Measurements from ENCODE around the gene NKAPL. TPM values are rescaled to one million over a fixed set of nuclear protein-coding genes. Genes with fewer than 3 reads are reported as not detected.
"Not testable (repeated sequence)": the region's sequence is repeated elsewhere in the genome, so short reads cannot be mapped to it uniquely, and the experiment has no call there.

NKAPL gene
- total and polyA plus RNA-seq, 2 donors (not counting 1 experiment from before 2014, with no cell fraction given): 1.2 to 3.3 TPM

DNA sequence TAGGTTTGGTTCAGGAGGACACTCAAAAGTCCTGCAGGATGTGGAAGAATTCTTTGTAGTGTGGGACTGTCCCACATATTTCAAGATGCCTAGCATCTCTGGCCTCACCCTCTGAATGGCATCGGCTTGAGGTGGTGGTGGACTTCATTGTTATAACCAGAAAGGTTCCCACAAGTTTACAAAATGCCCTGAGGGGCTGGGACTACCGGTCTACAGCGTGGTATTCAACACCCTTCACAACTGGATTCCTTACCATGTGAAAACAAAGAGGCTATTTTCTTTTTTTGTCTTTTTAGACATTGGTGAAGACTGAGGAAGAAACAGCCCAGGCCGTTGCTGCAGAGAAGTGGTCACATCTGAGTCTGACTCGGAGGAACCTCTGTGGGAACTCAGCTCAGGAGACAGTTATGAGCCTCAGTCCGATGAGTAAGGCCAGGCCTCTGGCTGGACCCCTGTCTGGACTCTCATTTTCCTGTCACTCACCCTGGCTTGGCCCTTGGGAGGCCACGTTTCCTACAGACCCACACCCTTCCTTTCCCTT lies 37.5 kb downstream of the NKAPL start:
- TF ChIP-seq, protein P1, sequence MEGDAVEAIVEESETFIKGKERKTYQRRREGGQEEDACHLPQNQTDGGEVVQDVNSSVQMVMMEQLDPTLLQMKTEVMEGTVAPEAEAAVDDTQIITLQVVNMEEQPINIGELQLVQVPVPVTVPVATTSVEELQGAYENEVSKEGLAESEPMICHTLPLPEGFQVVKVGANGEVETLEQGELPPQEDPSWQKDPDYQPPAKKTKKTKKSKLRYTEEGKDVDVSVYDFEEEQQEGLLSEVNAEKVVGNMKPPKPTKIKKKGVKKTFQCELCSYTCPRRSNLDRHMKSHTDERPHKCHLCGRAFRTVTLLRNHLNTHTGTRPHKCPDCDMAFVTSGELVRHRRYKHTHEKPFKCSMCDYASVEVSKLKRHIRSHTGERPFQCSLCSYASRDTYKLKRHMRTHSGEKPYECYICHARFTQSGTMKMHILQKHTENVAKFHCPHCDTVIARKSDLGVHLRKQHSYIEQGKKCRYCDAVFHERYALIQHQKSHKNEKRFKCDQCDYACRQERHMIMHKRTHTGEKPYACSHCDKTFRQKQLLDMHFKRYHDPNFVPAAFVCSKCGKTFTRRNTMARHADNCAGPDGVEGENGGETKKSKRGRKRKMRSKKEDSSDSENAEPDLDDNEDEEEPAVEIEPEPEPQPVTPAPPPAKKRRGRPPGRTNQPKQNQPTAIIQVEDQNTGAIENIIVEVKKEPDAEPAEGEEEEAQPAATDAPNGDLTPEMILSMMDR (conservative IDR thresholded peaks at IDR 0.05 in 1 of 2, IDR thresholded peaks at IDR 0.05 in 1 of 2; ENCODE audit: low read depth in 1 of 2, low read length in 2 of 2): no peak
- no peak overlapping the region for H3K4me3 ChIP-seq (replicated peaks in 1 of 4; ENCODE audit: control extremely low read depth in 1 of 4, insufficient read depth in 1 of 4, low read depth in 3 of 4, low read length in 4 of 4)
- H3K9me3 ChIP-seq (ENCODE audit: control insufficient read depth, insufficient read depth, low read depth, low read length): no peaks in the 10 kb centered on the region
- no peak for DNase-seq (ENCODE audit: low read depth in 2 of 2)
- H2AFZ ChIP-seq (ENCODE audit: low read length): no peak overlapping the region
- no peak overlapping the region for H3K9ac ChIP-seq (ENCODE audit: insufficient read depth, low read length)
- H3K27ac ChIP-seq (ENCODE audit: insufficient read depth, low read length): no peak overlapping the region
- no peaks in the 10 kb centered on the region for H3K4me1 ChIP-seq (ENCODE audit: control insufficient read depth, extremely low read depth, insufficient read depth, low read length)
- no peaks in the 10 kb centered on the region for H3K36me3 ChIP-seq (ENCODE audit: control insufficient read depth, insufficient read depth, low read length)
- no peaks in the 10 kb centered on the region for H3K27me3 ChIP-seq (ENCODE audit: control insufficient read depth, insufficient read depth, low read length)
- H3K79me2 ChIP-seq (ENCODE audit: control insufficient read depth, insufficient read depth, low read length): no peaks in the 10 kb centered on the region
- H3K4me2 ChIP-seq (ENCODE audit: extremely low read depth, insufficient read depth, low read length): no peak overlapping the region
- H4K20me1 ChIP-seq (ENCODE audit: control insufficient read depth, extremely low read depth, insufficient read depth, low read length): no peaks in the 10 kb centered on the region

DNA sequence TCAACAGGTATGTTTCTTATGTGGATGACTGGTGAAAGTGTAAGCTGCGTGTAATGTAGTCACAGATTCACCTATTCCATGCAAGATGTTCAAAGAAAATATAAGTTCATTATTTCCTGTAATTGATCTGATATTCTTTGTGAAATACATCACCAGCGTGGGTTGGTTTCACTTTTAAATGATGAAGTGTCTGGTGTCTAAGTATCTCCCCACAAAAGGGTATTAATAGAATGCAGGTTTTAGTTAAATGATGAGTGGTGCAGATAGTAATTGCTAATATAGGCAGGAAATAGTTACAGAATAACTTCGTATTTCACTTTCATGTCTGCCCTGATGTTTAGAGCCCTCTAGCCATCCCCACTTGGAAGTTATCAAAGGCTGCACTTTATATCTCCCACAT lies 44.5 kb downstream of the NKAPL start:
- Histone ChIP-seq H3K4me1 (ENCODE audit: control insufficient read depth, extremely low read depth, insufficient read depth, low read length) (no peaks in the 10 kb centered on the region), H4K20me1 (ENCODE audit: control insufficient read depth, extremely low read depth, insufficient read depth, low read length) (no peaks in the 10 kb centered on the region), H3K36me3 (ENCODE audit: control insufficient read depth, insufficient read depth, low read length) (peaks cover 3% of the 10 kb centered on the region), H3K9me3 (ENCODE audit: control insufficient read depth, insufficient read depth, low read depth, low read length) (no peaks in the 10 kb centered on the region), H3K4me2 (ENCODE audit: extremely low read depth, insufficient read depth, low read length) (no peak overlapping the region), H3K9ac (ENCODE audit: insufficient read depth, low read length) (no peak overlapping the region), H3K4me3 (replicated peaks in 1 of 4; ENCODE audit: control extremely low read depth in 1 of 4, insufficient read depth in 1 of 4, low read depth in 3 of 4, low read length in 4 of 4) (no peak overlapping the region), H3K79me2 (ENCODE audit: control insufficient read depth, insufficient read depth, low read length) (no peaks in the 10 kb centered on the region), H2AFZ (ENCODE audit: low read length) (no peak overlapping the region), H3K27me3 (ENCODE audit: control insufficient read depth, insufficient read depth, low read length) (no peaks in the 10 kb centered on the region), H3K27ac (ENCODE audit: insufficient read depth, low read length) (no peak overlapping the region)
- TF ChIP-seq, protein P1 (conservative IDR thresholded peaks at IDR 0.05 in 1 of 2, IDR thresholded peaks at IDR 0.05 in 1 of 2; ENCODE audit: low read depth in 1 of 2, low read length in 2 of 2): no peak
- TF ChIP-seq EZH2 (IDR thresholded peaks at IDR 0.05; ENCODE audit: low read length, missing control alignments): no peak
- DNase-seq (ENCODE audit: low read depth in 2 of 2): no peak

DNA sequence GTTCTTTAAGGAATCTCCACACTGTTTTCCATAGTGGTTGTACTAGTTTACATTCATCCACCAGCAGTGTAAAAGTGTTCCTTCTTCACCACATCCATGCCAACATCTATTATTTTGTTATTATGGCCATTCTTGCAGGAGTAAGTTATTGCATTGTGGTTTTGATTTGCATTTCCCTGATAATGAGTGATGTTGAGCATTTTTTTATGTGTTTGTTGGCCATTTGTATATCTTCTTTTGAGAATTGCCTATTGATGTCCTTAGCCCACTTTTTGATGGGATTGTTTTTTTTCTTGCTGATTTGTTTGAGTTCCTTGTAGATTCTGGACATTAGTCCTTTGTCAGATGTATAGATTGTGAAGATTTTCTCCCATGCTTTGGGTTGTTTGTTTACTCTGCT lies 47.3 kb downstream of the NKAPL start:
- H3K79me2 ChIP-seq (ENCODE audit: control insufficient read depth, insufficient read depth, low read length); DNase-seq (ENCODE audit: low read depth in 2 of 2); H3K27me3 ChIP-seq (ENCODE audit: control insufficient read depth, insufficient read depth, low read length); H3K36me3 ChIP-seq (ENCODE audit: control insufficient read depth, insufficient read depth, low read length); H3K9ac ChIP-seq (ENCODE audit: insufficient read depth, low read length); H4K20me1 ChIP-seq (ENCODE audit: control insufficient read depth, extremely low read depth, insufficient read depth, low read length); H3K4me3 ChIP-seq (replicated peaks in 1 of 4; ENCODE audit: control extremely low read depth in 1 of 4, insufficient read depth in 1 of 4, low read depth in 3 of 4, low read length in 4 of 4); H3K4me2 ChIP-seq (ENCODE audit: extremely low read depth, insufficient read depth, low read length); H3K4me1 ChIP-seq (ENCODE audit: control insufficient read depth, extremely low read depth, insufficient read depth, low read length); H3K27ac ChIP-seq (ENCODE audit: insufficient read depth, low read length); H3K9me3 ChIP-seq (ENCODE audit: control insufficient read depth, insufficient read depth, low read depth, low read length); H2AFZ ChIP-seq (ENCODE audit: low read length): not testable (repeated sequence)

Other genes with a start within 250 kb of the NKAPL start
- gene ZNF165, start 178.7 kb upstream of the NKAPL start, total RNA-seq: 0.33 and 0.51 TPM in 2 replicates
- 0.14 and 0.23 TPM in 2 replicates for gene ZNF165, start 178.7 kb upstream of the NKAPL start, polyA plus RNA-seq
- gene ZSCAN16, start 134.7 kb upstream of the NKAPL start, total RNA-seq: 5.9 and 6.6 TPM in 2 replicates
- gene ZSCAN16, start 134.7 kb upstream of the NKAPL start, polyA plus RNA-seq: 2.0 and 2.7 TPM in 2 replicates
- 16.2 and 21.6 TPM in 2 replicates for gene ZKSCAN8, start 117.4 kb upstream of the NKAPL start, total RNA-seq
- gene ZKSCAN8, start 117.4 kb upstream of the NKAPL start, polyA plus RNA-seq: 10.2 and 13.4 TPM in 2 replicates
- gene ZSCAN9, start 34.0 kb upstream of the NKAPL start, total RNA-seq: 9.5 and 11.6 TPM in 2 replicates
- gene ZSCAN9, start 34.0 kb upstream of the NKAPL start, polyA plus RNA-seq: 10.3 and 11.3 TPM in 2 replicates
- gene ZKSCAN4, start 7.0 kb upstream of the NKAPL start, total RNA-seq: 6.9 and 7.3 TPM in 2 replicates
- gene ZKSCAN4, start 7.0 kb upstream of the NKAPL start, polyA plus RNA-seq: 3.0 and 4.4 TPM in 2 replicates
- gene ZSCAN26, start 7.8 kb downstream of the NKAPL start, total RNA-seq: 21.6 and 23.9 TPM in 2 replicates
- gene ZSCAN26, start 7.8 kb downstream of the NKAPL start, polyA plus RNA-seq: 12.7 and 16.6 TPM in 2 replicates
- 5.6 and 5.8 TPM in 2 replicates for gene PGBD1, start 22.3 kb downstream of the NKAPL start, total RNA-seq
- 5.5 and 5.8 TPM in 2 replicates for gene PGBD1, start 22.3 kb downstream of the NKAPL start, polyA plus RNA-seq
- 5.0 and 5.9 TPM in 2 replicates for gene ZSCAN31, start 76.9 kb downstream of the NKAPL start, total RNA-seq
- gene ZSCAN31, start 76.9 kb downstream of the NKAPL start, polyA plus RNA-seq: 1.8 and 2.9 TPM in 2 replicates
- gene ZKSCAN3, start 90.7 kb downstream of the NKAPL start, total RNA-seq: 5.1 and 6.9 TPM in 2 replicates
- 3.2 and 3.9 TPM in 2 replicates for gene ZKSCAN3, start 90.7 kb downstream of the NKAPL start, polyA plus RNA-seq
- 8.2 and 9.6 TPM in 2 replicates for gene ZSCAN12, start 140.4 kb downstream of the NKAPL start, total RNA-seq
- 3.3 and 4.7 TPM in 2 replicates for gene ZSCAN12, start 140.4 kb downstream of the NKAPL start, polyA plus RNA-seq
- gene ZSCAN23, start 184.2 kb downstream of the NKAPL start, total RNA-seq: 4.9 and 5.1 TPM in 2 replicates
- gene ZSCAN23, start 184.2 kb downstream of the NKAPL start, polyA plus RNA-seq: 1.1 and 3.8 TPM in 2 replicates

All from fibroblast of lung (primary cell).